UCSD-AML1 (cell line): Measurements from ENCODE around the gene UBE2O.
A peak's percentile ranks its signal among the peaks of the same experiment; 100 is the strongest.
"Not testable (repeated sequence)": the region's sequence is repeated elsewhere in the genome, so short reads cannot be mapped to it uniquely, and the experiment has no call there.

ENCODE experiments used
- DNase-seq: peaks from one replicate; lab custom pipeline; 2025; ENCODE audit not compliant: unreplicated experiment; lab: John Stamatoyannopoulos, UW

UBE2O gene

GRCh38 chr17:76354747-76355310 lies 98.1 kb downstream of the UBE2O start:
- DNase-seq, result no peak

- no peak for DNase-seq
These were observed 98.6 kb downstream of the UBE2O start for GRCh38 chr17:76354317-76354729.

GRCh38 chr17:76353599-76354316 lies 99.2 kb downstream of the UBE2O start, which contains the start of gene PRPSAP1:
TSS of gene PRPSAP1 (minus strand) at chr17:76353916. CDS start at chr17:76353703, 213 bp downstream.
- DNase-seq, result peak; percentile 95

- no peak for DNase-seq
These were observed 99.9 kb downstream of the UBE2O start for GRCh38 chr17:76353004-76353598.

- no peak for DNase-seq
These were observed 101.4 kb downstream of the UBE2O start for GRCh38 chr17:76351526-76352071.

GRCh38 chr17:76350463-76350862 lies 102.5 kb downstream of the UBE2O start:
- DNase-seq, result no peak

- DNase-seq, result not testable (repeated sequence)
These were observed 106.0 kb downstream of the UBE2O start for GRCh38 chr17:76346936-76347335.

GRCh38 chr17:76345377-76345974 lies 107.5 kb downstream of the UBE2O start:
- no peak for DNase-seq

- DNase-seq, result no peak
These were observed 109.8 kb downstream of the UBE2O start for GRCh38 chr17:76343106-76343505.

- DNase-seq, result no peak
These were observed 111.7 kb downstream of the UBE2O start for GRCh38 chr17:76341301-76341700.
